Fibroblast of peridontal ligament (primary cell): ENCODE measurements around the gene MKLN1.
"Not testable (repeated sequence)": the region's sequence is repeated elsewhere in the genome, so short reads cannot be mapped to it uniquely, and the experiment has no call there.

ENCODE experiments used
- DNase-seq: peaks from one replicate; pipeline ENCODE4 v3.0.0-alpha.2; 2010; ENCODE audit errors: extremely low read depth

MKLN1 gene

GRCh38 chr7:131312838-131313237 lies 14.8 kb upstream of the MKLN1 start:
- no peak for DNase-seq

DNA sequence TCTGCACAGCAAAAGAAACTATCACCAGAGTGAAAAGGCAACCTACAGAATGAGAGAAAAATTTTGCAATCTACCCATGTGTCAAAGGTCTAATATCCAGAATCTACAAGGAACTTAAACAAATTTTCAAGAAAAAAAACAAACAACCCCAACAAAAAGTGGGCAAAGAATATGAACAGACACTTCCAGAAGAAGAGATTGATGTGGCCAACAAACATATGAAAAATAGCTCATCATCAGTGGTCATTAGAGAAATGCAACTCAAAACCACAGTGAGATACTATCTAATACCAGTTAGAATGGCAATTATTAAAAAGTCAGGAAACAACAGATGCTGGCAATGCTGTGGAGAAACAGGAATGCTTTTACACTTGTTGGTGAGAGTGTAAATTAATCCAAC lies 7.1 kb upstream of the MKLN1 start:
- DNase-seq: no peak

DNA sequence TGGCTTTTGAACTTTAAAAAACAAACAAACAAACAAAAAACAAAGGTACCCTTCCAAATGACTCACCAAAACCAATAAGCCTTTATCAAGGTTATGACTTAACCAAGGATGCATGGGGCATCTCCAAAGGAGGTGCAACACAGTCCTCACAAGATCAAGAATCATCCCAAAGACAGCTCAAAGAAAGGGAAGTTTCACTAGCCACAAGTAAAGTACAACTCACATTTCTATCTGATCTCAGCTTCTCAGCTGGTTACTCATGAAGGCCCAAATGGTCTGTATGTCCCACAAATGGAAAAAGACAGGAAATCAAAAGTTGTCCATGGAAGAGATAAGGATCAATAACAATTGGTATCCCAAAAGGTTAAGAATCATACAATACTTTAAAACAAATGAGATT lies 6.0 kb upstream of the MKLN1 start:
- no peak for DNase-seq

- DNase-seq: no peak
These were observed 5.6 kb upstream of the MKLN1 start for GRCh38 chr7:131322061-131322460.

DNA sequence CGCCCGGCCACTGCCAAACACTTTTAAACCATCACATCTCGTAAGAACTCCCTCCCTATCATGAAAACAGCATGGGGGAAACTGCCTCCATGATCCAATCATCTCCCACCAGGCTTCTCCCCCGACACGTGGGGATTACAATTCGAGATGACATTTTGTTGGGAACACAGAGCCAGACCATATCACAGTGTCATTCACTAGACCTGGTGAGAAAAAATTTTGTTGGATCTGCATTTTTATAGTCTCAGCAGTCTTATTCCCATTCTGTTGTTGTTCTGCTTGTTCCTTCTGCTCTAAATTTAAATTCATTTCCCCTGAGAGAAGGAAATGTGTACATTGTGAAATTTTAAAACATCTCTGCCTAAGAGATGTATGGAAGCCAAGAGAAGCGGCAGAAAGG lies 4.8 kb upstream of the MKLN1 start:
- no peak for DNase-seq

GRCh38 chr7:131325179-131325840 lies 2.4 kb upstream of the MKLN1 start:
- no peak for DNase-seq

DNA sequence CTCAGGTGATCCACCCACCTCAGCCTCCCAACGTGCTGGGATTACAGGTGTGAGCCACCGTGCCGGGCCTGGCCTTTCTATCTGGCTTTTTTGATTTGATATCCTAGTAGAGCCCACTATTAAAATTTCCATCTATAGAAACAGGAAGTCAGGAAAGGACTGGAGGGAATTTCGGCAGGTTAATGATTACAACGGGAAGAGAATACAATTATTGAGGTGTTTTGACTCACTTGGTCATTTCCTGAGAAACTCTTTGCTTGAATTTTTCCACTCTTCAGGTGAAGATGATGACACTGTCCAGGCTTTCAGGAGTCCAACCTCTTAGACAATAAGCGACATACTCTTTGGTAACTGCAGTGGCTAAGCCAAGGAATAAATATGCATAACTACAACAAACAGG lies 1.1 kb upstream of the MKLN1 start:
- DNase-seq: no peak

DNA sequence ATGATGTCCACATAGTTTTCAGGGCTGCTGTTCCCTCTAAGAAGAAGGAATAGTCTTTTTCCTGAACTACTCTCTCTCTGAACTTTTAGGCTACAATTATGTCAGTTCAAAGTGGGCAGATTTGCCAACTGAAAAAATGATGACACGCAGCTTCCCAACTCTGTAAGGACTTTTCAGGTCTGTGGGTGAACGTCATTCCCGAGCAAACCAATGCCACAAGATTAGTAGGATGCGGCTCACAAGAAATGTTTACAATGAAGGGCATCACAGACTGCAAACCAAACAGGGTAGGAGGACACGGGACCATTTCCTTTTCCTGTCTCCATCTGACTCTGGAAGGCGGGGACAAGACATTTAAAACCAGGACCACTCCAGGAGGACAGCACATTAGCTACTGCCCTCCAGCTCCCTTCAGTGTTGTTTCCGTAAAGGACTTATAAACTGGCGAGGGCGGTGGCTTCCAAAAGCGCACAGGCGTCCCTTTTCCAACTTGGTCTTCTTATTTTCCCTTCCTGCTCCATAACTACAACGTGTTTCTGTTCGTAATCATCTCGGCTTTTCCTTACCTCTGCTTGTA lies 539 bp upstream of the MKLN1 start:
- DNase-seq: peak; percentile 84

- DNase-seq: peak; percentile 54
These were observed 900 bp downstream of the MKLN1 start for GRCh38 chr7:131328377-131329175.

DNA sequence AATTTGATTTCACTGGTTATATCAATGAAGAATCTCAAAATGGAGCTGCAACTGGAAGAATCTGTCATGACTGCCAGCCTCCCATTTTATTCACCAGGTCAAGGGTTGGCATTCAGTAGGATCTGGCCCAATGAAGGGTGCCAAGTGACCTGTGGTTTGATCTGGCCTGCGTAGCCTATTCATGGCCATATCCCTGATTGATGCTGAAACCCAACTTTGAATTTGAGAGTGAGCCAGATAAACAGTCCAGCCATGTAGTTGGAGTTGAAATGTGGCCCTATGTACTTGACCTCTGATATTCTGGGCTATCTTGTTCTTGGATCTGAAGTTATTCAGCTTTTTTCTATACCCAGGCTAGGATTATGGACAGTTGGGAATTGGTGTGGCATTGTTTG lies 1.5 kb downstream of the MKLN1 start:
- peak; percentile 31 for DNase-seq

- no peak for DNase-seq
These were observed 2.6 kb downstream of the MKLN1 start for GRCh38 chr7:131330299-131330698.

DNA sequence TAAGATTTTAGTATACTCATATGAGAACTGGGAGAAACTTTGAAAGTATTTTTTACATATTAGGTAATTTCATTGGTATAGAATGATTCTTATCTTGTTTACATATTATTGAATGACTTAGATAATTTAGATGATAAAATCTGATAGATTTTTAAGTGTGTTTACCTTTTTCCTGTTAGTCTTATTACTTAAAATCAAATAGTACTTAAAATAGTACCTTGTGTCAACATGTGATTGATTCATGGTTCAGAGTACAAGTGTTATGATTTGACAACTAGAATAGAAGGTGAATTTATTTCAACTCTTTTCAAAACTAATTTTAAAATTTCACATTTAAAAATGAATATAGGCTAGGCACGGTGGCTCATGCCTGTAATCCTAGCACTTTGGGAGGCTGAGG lies 4.1 kb downstream of the MKLN1 start:
- no peak for DNase-seq

- DNase-seq: not testable (repeated sequence)
These were observed 5.1 kb downstream of the MKLN1 start for GRCh38 chr7:131332729-131333128.

- DNase-seq: no peak
These were observed 8.1 kb downstream of the MKLN1 start for GRCh38 chr7:131335639-131336381.

DNA sequence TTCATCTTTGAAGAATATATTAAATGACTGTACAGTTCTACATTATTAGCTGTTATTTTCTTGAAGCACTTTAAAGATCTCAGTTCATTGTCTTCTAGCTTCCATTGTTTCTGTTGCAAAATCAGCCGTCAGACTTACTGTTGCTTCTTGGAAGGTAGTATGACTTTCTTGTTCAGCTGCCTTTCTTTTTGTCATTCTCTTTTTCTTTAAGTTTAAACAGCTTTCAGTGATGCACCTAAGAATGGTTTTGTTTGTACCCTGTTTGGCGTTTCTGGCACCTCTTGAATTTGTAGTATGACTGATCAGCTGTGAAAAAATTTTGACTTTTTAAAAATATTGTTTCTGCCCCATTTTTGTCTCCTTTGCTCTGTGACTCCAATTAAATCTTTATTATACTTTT lies 9.3 kb downstream of the MKLN1 start:
- peak; percentile 31 for DNase-seq

- DNase-seq: no peak
These were observed 10.5 kb downstream of the MKLN1 start for GRCh38 chr7:131338173-131338572.

GRCh38 chr7:131338691-131339390 lies 11.2 kb downstream of the MKLN1 start:
- no peak for DNase-seq

DNA sequence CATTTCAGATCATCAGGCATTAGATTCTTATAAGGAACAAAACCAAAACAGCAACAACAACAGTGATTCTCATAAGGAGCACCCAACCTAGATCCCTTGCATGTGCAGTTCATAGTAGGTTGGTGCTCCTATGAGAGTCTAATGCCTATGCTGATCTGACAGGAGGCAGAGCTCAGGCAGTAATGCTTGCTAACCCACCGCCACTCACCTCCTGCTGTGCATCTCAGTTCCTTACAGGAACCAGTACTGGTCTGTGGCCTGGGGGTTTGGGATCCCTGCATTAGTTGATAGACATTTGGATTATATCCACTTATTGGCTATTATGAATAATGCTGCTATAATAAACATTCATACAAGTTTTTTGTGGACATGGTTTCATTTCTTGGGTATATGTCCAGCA lies 14.0 kb downstream of the MKLN1 start:
- no peak for DNase-seq

DNA sequence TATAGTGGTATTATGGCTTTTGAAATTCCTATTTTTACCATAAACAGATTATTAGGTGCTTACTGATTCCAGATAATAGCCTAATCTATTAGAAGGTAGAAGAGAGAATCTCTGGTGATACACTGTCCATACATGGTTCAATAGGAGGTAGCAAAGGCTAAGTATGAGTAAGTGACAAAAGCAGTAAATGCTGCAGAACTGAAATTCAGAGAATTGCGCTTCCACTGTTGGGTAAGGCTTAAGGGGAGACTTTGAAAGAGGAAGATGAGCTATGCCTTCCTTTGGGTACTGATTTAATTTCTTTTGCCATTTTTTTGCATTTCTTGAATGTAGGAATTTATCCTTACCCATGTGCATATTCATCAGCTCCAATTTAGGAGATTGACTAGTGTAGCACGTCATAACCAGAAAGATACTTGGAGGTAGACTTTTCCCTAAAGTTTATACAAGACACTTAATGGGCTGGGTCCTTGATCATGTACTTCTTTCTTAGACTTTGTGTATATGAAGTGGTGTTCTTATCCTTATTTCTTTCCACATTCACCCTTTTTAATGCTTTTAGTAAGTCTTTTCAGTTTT lies 15.3 kb downstream of the MKLN1 start:
- no peak for DNase-seq

DNA sequence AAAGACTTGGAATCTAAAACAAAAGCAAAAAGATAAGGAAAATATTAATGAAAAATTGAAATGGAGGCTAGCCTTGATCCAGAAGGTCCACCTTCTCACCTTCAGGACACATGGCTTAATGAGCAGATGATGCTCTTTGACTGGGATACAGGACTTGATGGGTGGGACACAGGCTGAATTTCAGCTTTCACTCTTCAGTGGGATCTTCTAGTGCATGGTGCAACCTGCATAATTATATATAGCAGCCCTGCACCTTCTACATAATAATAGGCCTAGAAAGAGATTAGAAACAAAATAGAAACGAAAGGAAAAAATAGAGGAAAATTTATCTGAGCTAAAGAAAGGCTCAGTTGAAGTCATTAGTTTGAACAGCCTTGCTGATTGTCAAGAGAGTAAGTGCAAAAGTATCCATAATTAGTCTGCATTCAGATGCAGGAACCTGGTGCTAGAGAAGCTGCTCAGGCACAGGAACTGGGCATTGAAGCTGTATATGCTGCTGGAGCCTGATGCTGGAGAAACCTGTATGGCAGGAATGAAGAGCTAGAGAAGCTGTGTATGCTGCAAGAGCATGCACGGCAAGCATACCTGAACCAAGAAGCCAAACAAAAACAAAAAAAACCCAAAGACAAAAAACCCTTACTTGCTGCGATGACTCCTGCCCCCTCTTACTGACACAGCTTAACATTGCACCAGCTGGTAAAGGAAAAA lies 19.4 kb downstream of the MKLN1 start:
- no peak for DNase-seq

GRCh38 chr7:131352032-131352431 lies 24.4 kb downstream of the MKLN1 start:
- no peak for DNase-seq
